Testis (tissue), 3 donors: Measurements from ENCODE around the gene PCNX1. TPM values are rescaled to one million over a fixed set of nuclear protein-coding genes. Genes with fewer than 3 reads are reported as not detected.

Experiments used
- DNase-seq: peaks from one replicate; pipeline ENCODE4 v3.0.0-alpha.2; 2019
- H3K27ac ChIP-seq, 2 donors: fragments of 200-600 bp; sonication (generic); one replicate each; pipeline ENCODE4 v1.5.1; 2019
- H3K27me3 ChIP-seq: fragments of 200-600 bp; sonication (generic); one replicate; pipeline ENCODE4 v1.5.1; 2019
- H3K36me3 ChIP-seq: fragments of 200-600 bp; sonication (generic); one replicate; pipeline ENCODE4 v1.5.1; 2017; ENCODE audit warnings: low read depth; ENCODE audit errors: missing control alignments
- H3K4me1 ChIP-seq: fragments of 200-600 bp; sonication (generic); one replicate; pipeline ENCODE4 v1.5.1; 2019
- H3K4me3 ChIP-seq, 2 donors: fragments of 200-600 bp; sonication (generic); one replicate each; pipeline ENCODE4 v1.5.1; 2017 to 2019
- H3K9me3 ChIP-seq: fragments of 200-600 bp; sonication (generic); one replicate; pipeline ENCODE4 v1.5.1; 2017
- CTCF ChIP-seq, 3 experiments: fragments of 450-650 bp in 2 of 3; fragments of 200-600 bp in 1 of 3; sonication (generic) in 1 of 3; IDR thresholded peaks; one replicate each; pipeline ENCODE4 v1.5.1; 2016 to 2019; ENCODE audit warnings: antibody characterized with exemption in 3 of 3, mild to moderate bottlenecking in 2 of 3, moderate library complexity in 1 of 3
- POLR2A ChIP-seq: fragments of 450-650 bp; IDR thresholded peaks from one replicate; pipeline ENCODE4 v1.6.1; 2017; ENCODE audit warnings: antibody characterized with exemption, mild to moderate bottlenecking, moderate library complexity
- WGBS, 2 donors: methylation state at CpG; one replicate each; pipeline ENCODE4 v1.1.5; 2018; 5-methylcytosine and 5-hydroxymethylcytosine counted together
- intact Hi-C: fragments of 100-400 bp; cut with DNase I; formaldehyde crosslinking; loops from one replicate; pipeline ENCODE4 v1.15.1; 2023; ENCODE audit warnings: low total_unique reads
- polyA plus RNA-seq: library from polyadenylated mRNA; stranded (reverse); fragments of 350-450 nt; fragmentation: Illumina TruSeq; extraction: RNeasy Lipid Tissue Mini Kit (QIAGEN cat#74804); gene quantifications from one replicate; pipeline ENCODE4 v1.2.3, GENCODE V29; 2014; ENCODE audit warnings: low read depth, low replicate concordance; ENCODE audit not compliant: insufficient read depth
- total RNA-seq, 2 donors: library from RNA; depleted of rRNA; stranded (reverse); fragments of >200 nt; gene quantifications; one replicate each; pipeline ENCODE4 v1.2.3, GENCODE V29; 2016

PCNX1 gene
- total and polyA plus RNA-seq, 3 donors from 2014 or later, result 70.9 to 123 (median 105) TPM

DNA sequence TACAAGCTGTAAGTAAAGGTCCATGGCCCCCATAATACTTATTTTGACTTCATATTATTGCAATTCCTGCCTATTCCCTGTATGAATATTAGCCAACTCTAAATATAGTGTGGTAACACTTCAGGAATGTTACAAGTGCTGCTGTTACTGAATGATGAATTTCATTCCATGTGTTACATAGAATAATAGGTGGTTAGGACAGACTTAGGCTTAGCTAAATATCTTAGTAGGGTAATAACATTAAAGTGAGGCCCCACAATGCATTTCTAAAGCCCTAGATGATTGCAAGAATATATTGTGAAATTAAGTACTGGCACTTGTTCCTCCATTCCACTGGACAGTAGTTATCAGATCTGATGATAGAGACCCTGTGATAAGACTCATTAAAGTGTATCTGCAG, 182.7 kb downstream of the PCNX1 start:
- intact Hi-C loops, result no loop called here
- Histone ChIP-seq H3K4me3 (no peak overlapping the region), H3K9me3 (no peaks in the 10 kb centered on the region), H3K27me3 (no peaks in the 10 kb centered on the region), H3K4me1 (no peaks in the 10 kb centered on the region), H3K27ac (no peak overlapping the region), H3K36me3 (no peaks in the 10 kb centered on the region)
- TF ChIP-seq POLR2A, result no peak
- no peak for TF ChIP-seq CTCF (IDR thresholded peaks at IDR 0.05)
- no peak for DNase-seq

GRCh38 chr14:71094722-71095121, 187.5 kb downstream of the PCNX1 start:
- H3K27me3 ChIP-seq, result no peaks in the 10 kb centered on the region
- H3K36me3 ChIP-seq, result no peaks in the 10 kb centered on the region
- WGBS, 2 donors, result 75 to 94% methylated on average over 5 of the region's 5 CpGs
- H3K4me3 ChIP-seq, result no peak overlapping the region
- no peak for DNase-seq
- TF ChIP-seq CTCF (IDR thresholded peaks at IDR 0.05), result no peak
- no peak for TF ChIP-seq POLR2A
- no peaks in the 10 kb centered on the region for H3K4me1 ChIP-seq
- intact Hi-C loops, result no loop called here
- no peak overlapping the region for H3K27ac ChIP-seq
- H3K9me3 ChIP-seq, result no peaks in the 10 kb centered on the region

GRCh38 chr14:71096947-71097346, 189.7 kb downstream of the PCNX1 start:
- H3K9me3 ChIP-seq, result no peaks in the 10 kb centered on the region
- no peak for TF ChIP-seq CTCF (IDR thresholded peaks at IDR 0.05)
- TF ChIP-seq POLR2A, result no peak
- no peak for DNase-seq
- intact Hi-C loops, result no loop called here
- H3K4me1 ChIP-seq, result no peaks in the 10 kb centered on the region
- H3K36me3 ChIP-seq, result no peaks in the 10 kb centered on the region
- H3K27me3 ChIP-seq, result no peaks in the 10 kb centered on the region
- H3K27ac ChIP-seq, result no peak overlapping the region
- no peak overlapping the region for H3K4me3 ChIP-seq
- WGBS, 2 donors, result 85 to 96% methylated on average over 5 of the region's 5 CpGs

DNA sequence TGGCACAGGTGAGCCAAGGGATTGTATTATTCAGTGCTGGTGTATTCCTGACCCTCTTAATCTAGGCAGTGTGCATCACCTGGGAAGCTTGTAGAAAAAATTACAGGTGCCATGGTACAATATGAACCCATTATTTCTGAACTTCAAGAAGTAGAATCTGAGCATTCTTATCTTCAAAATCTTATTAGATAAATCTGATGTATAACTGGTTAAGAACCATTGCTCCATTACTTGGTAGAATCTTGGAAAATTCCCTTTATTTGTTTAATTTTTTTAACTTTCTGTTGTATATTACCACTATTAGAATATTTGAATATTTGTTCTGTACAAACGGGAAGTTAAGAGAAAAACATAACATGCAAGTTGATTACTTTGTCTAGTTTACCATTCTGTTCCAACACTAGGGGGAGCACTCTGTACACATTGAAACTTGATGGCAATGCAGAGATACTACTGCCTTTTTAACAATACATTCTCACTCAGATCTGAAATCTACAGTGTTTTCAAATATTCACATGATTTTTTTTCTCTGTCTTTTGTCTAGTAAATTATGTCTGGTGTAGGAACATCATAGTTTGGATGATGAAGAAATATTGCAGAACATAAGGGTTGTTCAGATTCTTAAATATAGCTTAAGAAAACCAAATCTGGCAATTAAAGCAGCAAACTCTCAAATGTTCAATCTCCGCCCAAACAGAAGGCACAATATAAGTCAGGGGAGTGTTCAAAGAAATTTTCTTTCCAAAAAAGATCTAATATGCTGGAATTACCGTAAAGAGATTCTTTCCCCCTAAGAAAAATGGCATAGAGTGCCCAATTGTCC, 196.6 kb downstream of the PCNX1 start:
- TF ChIP-seq POLR2A, result no peak
- TF ChIP-seq CTCF (IDR thresholded peaks at IDR 0.05), result peak; percentile 45 to 80 (median 64)
- H3K27me3 ChIP-seq, result no peaks in the 10 kb centered on the region
- no peak overlapping the region for H3K27ac ChIP-seq
- no peaks in the 10 kb centered on the region for H3K9me3 ChIP-seq
- H3K36me3 ChIP-seq, result no peaks in the 10 kb centered on the region
- 70 to 73% methylated on average over 3 of the region's 3 CpGs for WGBS, 2 donors
- DNase-seq, result no peak
- H3K4me1 ChIP-seq, result no peaks in the 10 kb centered on the region
- intact Hi-C loops, result no loop called here
- H3K4me3 ChIP-seq, result no peak overlapping the region

- Histone ChIP-seq H3K4me1 (no peaks in the 10 kb centered on the region), H3K9me3 (no peaks in the 10 kb centered on the region), H3K27ac (no peak overlapping the region), H3K27me3 (no peaks in the 10 kb centered on the region), H3K36me3 (no peaks in the 10 kb centered on the region), H3K4me3 (no peak overlapping the region)
- no peak for DNase-seq
- 61 to 69% methylated on average over 2 of the region's 2 CpGs for WGBS, 2 donors
- no peak for TF ChIP-seq CTCF (IDR thresholded peaks at IDR 0.05)
- no peak for TF ChIP-seq POLR2A
- intact Hi-C loops, result no loop called here
These were observed 197.9 kb downstream of the PCNX1 start for GRCh38 chr14:71105177-71105576.
